Endothelial cell of umbilical vein (primary cell): ENCODE measurements around the gene CSNK1G2. TPM values are rescaled to one million over a fixed set of nuclear protein-coding genes. Genes with fewer than 3 reads are reported as not detected.

Experiments
- BruUV-seq: library from RNA; stranded (reverse); fragments of 400-500 nt; replicated peaks from 2 replicates; lab custom pipeline; 2021; lab: Mats Ljungman, UMichigan
- CTCF ChIA-PET: fragments of 300-600, 350-600 bp; sonication (Branson Sonifier 250); formaldehyde crosslinking; loops from one replicate; lab custom pipeline; 2021; ENCODE audit warnings: antibody characterized with exemption, inconsistent platforms; lab: Charles Lee
- POLR2A ChIA-PET: fragments of 300-600, 350-600 bp; sonication (Branson Sonifier 250); formaldehyde crosslinking; loops from one replicate; lab custom pipeline; 2021; ENCODE audit warnings: antibody characterized with exemption, inconsistent platforms; lab: Charles Lee
- DNase-seq: peaks from one replicate; pipeline ENCODE4 v3.0.0-alpha.2; 2011; ENCODE audit warnings: low read depth, low spot score
- FAIRE-seq: peaks from 2 replicates; lab custom pipeline; 2011; peaks lifted over from hg19 to GRCh38; lab: Jason Lieb, UNC
- H2AFZ ChIP-seq: 2 replicates; pipeline ENCODE4 v1.6.0; 2012; ENCODE audit warnings: low read depth, low read length, control low read depth, inconsistent platforms
- H3K27ac ChIP-seq: 2 replicates; pipeline ENCODE4 v1.5.1; 2011; ENCODE audit warnings: low read depth, mild to moderate bottlenecking, control low read depth, low read length, moderate library complexity; ENCODE audit not compliant: insufficient read depth
- H3K27me3 ChIP-seq, 2 experiments: 2 replicates each; pipeline versions ENCODE4 v1.6.0 to v1.6.1; 2011; ENCODE audit warnings: low read length in 2 of 2, mixed read lengths in 1 of 2; ENCODE audit not compliant: control insufficient read depth in 2 of 2, insufficient read depth in 2 of 2
- H3K36me3 ChIP-seq, 2 experiments: 2 replicates in 1 of 2; 3 replicates in 1 of 2; pipeline ENCODE4 v1.5.1; 2011; ENCODE audit warnings: low read length in 2 of 2, mild to moderate bottlenecking in 1 of 2, moderate library complexity in 1 of 2; ENCODE audit not compliant: control insufficient read depth in 2 of 2, insufficient read depth in 2 of 2; ENCODE audit errors: extremely low read depth in 1 of 2
- H3K4me1 ChIP-seq: 3 replicates; pipeline ENCODE4 v1.5.1; 2011; ENCODE audit warnings: mild to moderate bottlenecking, low read length; ENCODE audit not compliant: control insufficient read depth, insufficient read depth; ENCODE audit errors: extremely low read depth
- H3K4me2 ChIP-seq: 2 replicates; pipeline ENCODE4 v1.6.1; 2011; ENCODE audit warnings: low read length, control low read depth, mixed read lengths; ENCODE audit not compliant: insufficient read depth
- H3K4me3 ChIP-seq, 3 experiments: fragments of 200-600 bp in 1 of 3; sonication (generic), shearing (Covaris generic) in 1 of 3; replicated peaks in 1 of 3; 2 replicates each; pipeline ENCODE4 v1.5.1; 2011 to 2016; ENCODE audit warnings: control low read depth in 3 of 3, low read length in 3 of 3, mild to moderate bottlenecking in 2 of 3, inconsistent platforms in 1 of 3, low read depth in 1 of 3, moderate library complexity in 1 of 3; ENCODE audit not compliant: insufficient read depth in 1 of 3
- H3K79me2 ChIP-seq: 2 replicates; pipeline ENCODE4 v1.6.0; 2012; ENCODE audit warnings: low read length, inconsistent platforms; ENCODE audit not compliant: control insufficient read depth, insufficient read depth
- H3K9ac ChIP-seq: replicated peaks from 2 replicates; pipeline ENCODE3; 2011; ENCODE audit warnings: low read length, control low read depth; ENCODE audit not compliant: insufficient read depth; ENCODE audit errors: extremely low read depth
- H3K9me1 ChIP-seq: replicated peaks from 3 replicates; pipeline ENCODE4 v1.6.0; 2011; ENCODE audit warnings: mild to moderate bottlenecking, low read length; ENCODE audit not compliant: control insufficient read depth, insufficient read depth; ENCODE audit errors: extremely low read depth
- H3K9me3 ChIP-seq: replicated peaks from 2 replicates; pipeline ENCODE4 v1.5.1; 2012; ENCODE audit warnings: low read length, inconsistent platforms; ENCODE audit not compliant: control insufficient read depth, insufficient read depth
- H4K20me1 ChIP-seq: replicated peaks from 2 replicates; pipeline ENCODE3; 2011; ENCODE audit warnings: mild to moderate bottlenecking, low read length; ENCODE audit not compliant: control insufficient read depth, insufficient read depth; ENCODE audit errors: extremely low read depth
- CTCF ChIP-seq, 2 donors: IDR thresholded peaks; 1 replicate in 1 of 2; 2 replicates in 1 of 2; pipeline ENCODE4 v1.5.1; 2011; ENCODE audit warnings: low read length in 2 of 2, mild to moderate bottlenecking in 2 of 2, moderate library complexity in 2 of 2, control low read depth in 1 of 2, inconsistent platforms in 1 of 2, low read depth in 1 of 2; ENCODE audit not compliant: insufficient read depth in 1 of 2; ENCODE audit errors: extremely low read depth in 1 of 2
- EZH2 ChIP-seq: IDR thresholded peaks from 2 replicates; pipeline ENCODE4 v1.6.1; 2012; ENCODE audit warnings: borderline replicate concordance, low read depth, mild to moderate bottlenecking, moderate library complexity, low read length, inconsistent platforms; ENCODE audit not compliant: severe bottlenecking
- FOS ChIP-seq: IDR thresholded peaks from 2 replicates; pipeline ENCODE4 v1.6.1; 2011; ENCODE audit warnings: mild to moderate bottlenecking, low read length, moderate library complexity, borderline replicate concordance; ENCODE audit not compliant: insufficient read depth
- GATA2 ChIP-seq: IDR thresholded peaks from 2 replicates; pipeline ENCODE4 v1.7.0; 2011; ENCODE audit warnings: low read depth, mild to moderate bottlenecking, moderate library complexity, mixed read lengths, low read length; ENCODE audit not compliant: insufficient read length, insufficient read depth
- JUN ChIP-seq: IDR thresholded peaks from 2 replicates; pipeline ENCODE4 v1.6.1; 2011; ENCODE audit warnings: borderline replicate concordance, low read depth; ENCODE audit not compliant: insufficient read length, insufficient read depth
- MAX ChIP-seq: IDR thresholded peaks from 2 replicates; pipeline ENCODE4 v1.6.1; 2011; ENCODE audit not compliant: insufficient read depth, insufficient read length
- POLR2A ChIP-seq: IDR thresholded peaks from 2 replicates; pipeline ENCODE4 v1.6.1; 2012; ENCODE audit warnings: low read depth, mild to moderate bottlenecking, control low read depth, low read length
- POLR2AphosphoS5 ChIP-seq: IDR thresholded peaks from 2 replicates; pipeline ENCODE4 v1.6.1; 2012; ENCODE audit warnings: low read depth, mild to moderate bottlenecking, control low read depth, low read length, moderate library complexity; ENCODE audit not compliant: insufficient read depth
- dilution Hi-C: fragments of 300-500 bp; cut with MboI; formaldehyde crosslinking; loops from one replicate; pipeline ENCODE4 v1.15.0; 2019; ENCODE audit warnings: low sequenced_read_pairs; ENCODE audit not compliant: extremely low pct_ligation_motif_present
- intact Hi-C: fragments of 100-400 bp; cut with micrococcal nuclease; formaldehyde crosslinking; loops from one replicate; pipeline ENCODE4 v1.10.0; 2022
- polyA plus RNA-seq, 4 experiments: library from polyadenylated mRNA; depleted of rRNA in 3 of 4; stranded (reverse) in 3 of 4; unstranded in 1 of 4; fragments of >200 nt; gene quantifications; 2 replicates each; pipeline versions ENCODE4 v1.2.1 to v1.2.3, GENCODE V29; 2011 to 2012; ENCODE audit warnings: missing spikeins in 1 of 4
- total RNA-seq: library from RNA; stranded (reverse); gene quantifications from 2 replicates; pipeline ENCODE4 v1.2.3, GENCODE V29; 2021

The CSNK1G2 gene
- total and polyA plus RNA-seq, 2 donors (not counting 3 experiments of a cell fraction or from before 2014, with no cell fraction given) = 96.6 to 110 TPM

- FAIRE-seq = no peak
- CTCF ChIA-PET = no interaction called here
Measured at GRCh38 chr19:1989513-1990229, 48.7 kb downstream of the CSNK1G2 start.

More at GRCh38 chr19:1989513-1990229, 48.7 kb downstream of the CSNK1G2 start:
- intact Hi-C loops (no loop called here), dilution Hi-C loops (no loop called here)
- no peaks in the 10 kb centered on the region for H3K79me2 ChIP-seq
- no peak overlapping the region for H3K27ac ChIP-seq
- no peaks in the 10 kb centered on the region for H3K9me3 ChIP-seq
- no peaks in the 10 kb centered on the region for H3K9me1 ChIP-seq
- no peaks in the 10 kb centered on the region for H4K20me1 ChIP-seq
- no TSS peak for BruUV-seq
- TF ChIP-seq GATA2 (no peak), POLR2AphosphoS5 (no peak), EZH2 (no peak), MAX (no peak), POLR2A (no peak), JUN (no peak), CTCF (IDR thresholded peaks at IDR 0.05; ENCODE audit: extremely low read depth in 1 of 2, insufficient read depth in 1 of 2, low read depth in 1 of 2, low read length in 2 of 2) (no peak), FOS (no peak)
- no peaks in the 10 kb centered on the region for H3K27me3 ChIP-seq
- H2AFZ ChIP-seq = no peak overlapping the region
- H3K4me2 ChIP-seq = no peak overlapping the region
- DNase-seq = no peak
- no peaks in the 10 kb centered on the region for H3K4me1 ChIP-seq
- H3K9ac ChIP-seq = no peak overlapping the region
- H3K36me3 ChIP-seq = peaks cover 7 to 38% of the 10 kb centered on the region in 2 experiments
- no peak overlapping the region for H3K4me3 ChIP-seq
- POLR2A ChIA-PET = no interaction called here
